Activated CD4-positive, CD25-positive, alpha-beta regulatory T cell treated with anti-CD3 and anti-CD28 coated beads, Interleukin-2, amount 50 U/mL, for 72 hours (primary cell): ENCODE data around the gene VSIR.

Experiments
- DNase-seq: peaks from one replicate; pipeline ENCODE4 v3.0.0; 2021

The VSIR gene

GRCh38 chr10:71773221-71773971, at the start of gene VSIR:
VSIR (minus strand) TSS chr10:71773520; CDS start chr10:71773439, 81 bp downstream.
- DNase-seq: peak; percentile 98

GRCh38 chr10:71821909-71822763, 48.8 kb upstream of the VSIR start:
- no peak for DNase-seq

DNA sequence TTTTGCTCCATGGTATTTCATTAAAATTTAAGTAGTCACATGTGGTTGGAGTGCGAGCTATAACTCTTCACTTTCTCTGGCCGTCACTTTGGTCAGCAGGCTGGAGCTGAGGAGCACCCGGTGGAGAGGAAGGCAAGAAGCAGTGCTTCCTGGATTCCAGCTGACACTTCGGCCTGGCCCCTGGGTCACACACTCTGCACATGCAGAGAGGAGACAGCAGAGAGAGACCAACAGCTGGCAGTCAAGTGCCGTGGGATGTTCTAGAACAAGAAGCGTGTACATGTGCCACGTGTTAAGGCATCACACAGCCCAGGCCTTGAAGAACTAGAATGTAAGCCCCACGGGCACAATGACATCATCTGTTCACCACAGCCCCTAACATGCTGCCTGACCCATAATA, 47.6 kb upstream of the VSIR start:
- DNase-seq: no peak

GRCh38 chr10:71819985-71820384, 46.7 kb upstream of the VSIR start:
- no peak for DNase-seq

- DNase-seq: no peak
Observed at GRCh38 chr10:71819441-71819861, 46.1 kb upstream of the VSIR start.

DNA sequence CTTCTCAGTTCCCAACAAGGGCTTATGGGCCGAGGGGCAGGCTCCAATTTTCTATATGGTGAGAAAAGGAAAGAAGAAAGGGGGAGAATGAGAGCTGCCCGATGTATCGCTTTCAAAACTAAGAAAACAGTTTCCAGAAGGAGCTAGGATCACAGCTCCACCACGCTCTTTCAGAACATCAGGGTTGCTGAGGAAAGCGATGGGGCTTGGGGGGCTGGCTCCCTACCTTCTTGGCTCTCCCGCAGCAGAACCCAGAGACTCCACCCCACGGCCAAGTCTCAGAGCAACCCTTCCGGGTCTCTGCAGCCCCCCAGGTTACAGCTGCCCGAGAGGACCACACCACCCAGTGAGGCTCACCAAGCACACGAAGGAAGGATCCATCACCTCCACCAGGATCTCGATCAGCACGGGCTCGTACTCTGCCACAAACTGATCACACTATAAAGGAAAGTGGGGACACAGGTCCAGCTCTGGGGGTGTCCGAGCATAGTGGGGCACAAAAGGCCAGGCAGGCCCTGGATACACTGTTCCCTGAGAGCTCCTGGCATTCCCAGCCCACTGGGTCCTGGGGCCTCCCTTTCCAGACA, 45.4 kb upstream of the VSIR start:
- no peak for DNase-seq

GRCh38 chr10:71817831-71818655, 44.7 kb upstream of the VSIR start:
- DNase-seq: no peak

DNA sequence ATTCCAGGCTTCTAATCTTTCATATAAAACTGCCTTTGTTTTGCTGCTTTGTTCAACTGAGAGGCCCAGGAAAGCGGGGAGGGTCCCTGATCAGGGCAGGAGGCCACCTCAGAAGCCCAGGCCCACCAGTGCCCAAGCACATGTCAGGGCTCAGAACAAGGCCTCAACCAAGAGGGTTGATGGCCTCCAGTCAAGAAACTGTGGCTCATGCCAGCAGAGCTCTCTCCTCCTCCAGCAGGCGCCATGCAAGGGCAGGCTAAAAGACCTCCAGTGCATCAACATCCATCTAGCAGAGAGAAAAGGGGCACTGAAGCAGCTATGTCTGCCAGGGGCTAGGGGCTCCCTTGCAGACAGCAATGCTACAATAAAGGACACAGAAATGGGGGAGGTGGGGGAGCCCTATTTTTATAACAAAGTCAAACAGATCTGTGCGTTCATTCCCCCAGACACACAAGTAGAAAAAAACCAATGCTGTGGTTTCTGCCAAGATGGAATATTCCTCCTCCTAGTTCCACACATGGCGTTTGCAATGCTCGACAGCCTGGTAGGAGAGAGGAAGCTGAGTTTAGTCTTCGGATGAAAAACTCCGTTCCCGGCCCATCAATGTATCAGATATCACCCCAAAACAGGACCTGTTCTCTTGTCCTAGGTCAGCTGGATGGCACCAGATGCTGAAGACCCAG, 43.8 kb upstream of the VSIR start:
- no peak for DNase-seq

DNA sequence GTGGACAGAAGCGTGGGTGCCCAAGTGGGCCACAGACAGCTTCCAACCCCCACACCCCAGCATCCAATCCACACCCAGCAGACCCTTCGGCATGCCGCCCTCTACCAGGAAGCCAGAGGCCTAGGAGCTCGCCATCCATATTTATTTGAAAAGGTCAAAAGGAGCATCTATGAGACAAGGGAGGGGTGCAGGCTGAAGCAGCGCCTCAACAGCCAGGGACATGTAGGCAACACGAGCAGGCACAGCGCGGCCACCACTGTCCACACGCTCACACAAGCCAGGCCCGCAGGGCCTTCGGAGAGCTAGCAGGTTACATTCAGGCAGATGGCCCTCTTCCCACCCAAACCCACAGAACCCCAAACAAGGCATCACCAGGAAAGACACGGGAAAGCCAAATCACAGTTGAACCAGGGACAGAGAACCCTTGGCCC, 43.1 kb upstream of the VSIR start:
- no peak for DNase-seq

DNA sequence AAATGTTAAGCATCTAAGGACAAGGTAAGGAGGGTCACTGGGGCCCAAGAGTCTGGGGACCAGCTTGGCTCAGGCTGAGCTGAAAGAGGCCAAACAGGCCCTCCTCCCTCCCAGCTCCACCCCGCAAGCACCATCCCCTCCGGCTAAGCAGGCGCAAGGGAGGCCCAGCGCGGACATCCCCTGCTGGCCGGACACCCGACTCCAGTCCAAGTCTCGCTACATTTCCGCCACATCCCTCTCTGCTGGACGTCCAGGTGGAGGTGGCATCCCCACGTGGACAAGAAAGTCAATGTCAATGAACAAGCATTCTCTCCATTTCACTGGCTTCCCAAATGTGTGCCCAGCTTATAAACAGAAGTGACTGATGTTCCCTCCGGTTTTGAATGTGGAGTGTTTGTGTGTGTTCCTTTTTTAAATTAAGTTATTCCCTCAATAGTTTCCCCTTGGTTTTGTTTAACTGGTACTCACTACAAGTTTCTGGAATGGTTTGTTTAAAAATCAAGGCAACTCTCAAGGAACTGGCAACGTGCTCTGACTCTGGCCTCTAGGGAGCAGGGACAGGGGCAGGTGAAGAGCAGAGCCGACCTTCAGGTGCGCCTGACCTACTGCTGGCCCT, 42.3 kb upstream of the VSIR start:
- DNase-seq: no peak

DNA sequence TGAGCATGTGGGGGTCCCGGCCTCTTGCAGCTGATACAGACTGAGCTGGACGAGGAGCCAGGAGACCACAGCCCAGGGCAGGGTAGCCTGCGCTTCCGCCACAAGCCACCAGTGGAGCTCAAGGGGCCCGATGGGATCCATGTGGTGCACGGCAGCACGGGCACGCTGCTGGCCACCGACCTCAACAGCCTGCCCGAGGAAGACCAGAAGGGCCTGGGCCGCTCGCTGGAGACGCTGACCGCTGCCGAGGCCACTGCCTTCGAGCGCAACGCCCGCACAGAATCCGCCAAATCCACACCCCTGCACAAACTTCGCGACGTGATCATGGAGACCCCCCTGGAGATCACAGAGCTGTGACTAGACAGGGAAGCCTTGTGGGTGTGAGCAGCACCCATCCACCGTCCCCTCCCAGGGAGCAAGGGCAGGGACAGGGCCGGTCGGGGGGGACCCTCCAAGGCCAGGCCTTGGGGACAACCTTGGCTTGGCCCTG, 41.6 kb upstream of the VSIR start:
- DNase-seq: no peak

- DNase-seq: no peak
Observed at GRCh38 chr10:71812913-71813590, 39.7 kb upstream of the VSIR start.

DNA sequence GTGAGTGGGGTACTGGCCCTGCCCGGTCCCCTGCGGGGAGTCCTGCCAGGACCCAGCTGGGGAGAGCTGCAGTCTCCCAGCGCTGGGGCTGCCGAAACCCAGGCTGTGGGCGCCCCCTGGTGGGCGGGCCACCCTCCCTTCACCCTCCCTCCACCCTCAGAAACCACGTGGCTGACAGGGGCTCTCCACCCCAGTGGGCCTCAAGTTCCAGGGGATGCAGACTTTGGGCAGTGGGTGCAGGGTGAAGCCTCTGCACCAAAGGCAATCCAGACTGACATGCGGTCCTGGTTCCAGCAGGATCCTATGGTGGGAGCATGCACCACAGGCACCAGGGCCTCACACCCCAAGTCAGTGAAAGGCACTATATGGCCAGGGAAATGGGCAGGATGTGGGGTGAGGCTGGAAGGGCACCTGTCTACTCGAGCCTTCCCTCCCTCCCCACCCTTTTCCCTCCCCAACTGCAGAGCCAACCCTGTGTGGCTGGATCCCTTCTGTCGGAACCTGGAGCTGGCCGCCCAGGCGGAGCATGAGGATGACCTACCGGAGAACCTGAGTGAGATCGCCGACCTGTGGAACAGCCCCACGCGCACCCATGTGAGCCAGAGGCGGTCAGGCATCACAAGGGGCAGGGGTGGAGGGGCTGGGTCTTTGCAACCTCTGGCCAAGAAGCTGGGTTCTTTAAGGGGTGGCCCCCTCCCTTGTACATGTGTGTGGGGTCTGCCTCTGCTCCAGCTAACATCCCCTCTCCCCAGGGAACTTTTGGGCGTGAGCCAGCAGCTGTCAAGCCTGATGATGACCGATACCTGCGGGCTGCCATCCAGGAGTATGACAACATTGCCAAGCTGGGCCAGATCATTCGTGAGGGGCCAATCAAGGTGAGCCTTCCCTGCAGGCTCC, 38.9 kb upstream of the VSIR start:
- peak; percentile 83 for DNase-seq

GRCh38 chr10:71811351-71811750, 38.0 kb upstream of the VSIR start:
- no peak for DNase-seq

- no peak for DNase-seq
Observed at GRCh38 chr10:71810048-71810750, 36.9 kb upstream of the VSIR start.

DNA sequence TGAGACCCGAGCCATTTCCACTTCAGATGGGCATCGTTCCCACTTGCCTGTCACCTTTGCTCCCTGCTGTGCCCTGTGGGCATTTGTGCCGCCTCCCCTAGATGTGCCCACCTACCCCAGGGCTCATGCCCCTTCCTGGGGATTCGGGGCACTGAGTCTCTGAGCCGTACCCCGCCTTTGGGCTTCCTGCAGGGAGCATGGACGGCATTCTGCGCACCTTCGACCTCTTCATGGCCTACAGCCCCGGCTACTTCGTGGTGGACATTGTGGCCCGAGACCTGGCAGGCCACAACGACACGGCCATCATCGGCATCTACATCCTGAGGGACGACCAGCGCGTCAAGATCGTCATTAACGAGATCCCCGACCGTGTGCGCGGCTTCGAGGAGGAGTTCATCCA, 36.3 kb upstream of the VSIR start:
- no peak for DNase-seq

GRCh38 chr10:71807557-71808510, 34.5 kb upstream of the VSIR start:
- no peak for DNase-seq
